Kidney epithelial cell (primary cell): ENCODE measurements around the gene STIP1. TPM values are rescaled to one million over a fixed set of nuclear protein-coding genes. Genes with fewer than 3 reads are reported as not detected.
A peak's percentile ranks its signal among the peaks of the same experiment; 100 is the strongest.

Source experiments
- DNase-seq: peaks from one replicate; pipeline ENCODE4 v3.0.0-alpha.2; 2010; ENCODE audit warnings: low read depth
- H3K27me3 ChIP-seq: 2 replicates; pipeline ENCODE4 v1.6.0; 2011; ENCODE audit warnings: low read length; ENCODE audit not compliant: control insufficient read depth, insufficient read depth
- H3K36me3 ChIP-seq: 2 replicates; pipeline ENCODE4 v1.5.1; 2011; ENCODE audit warnings: low read length; ENCODE audit not compliant: control insufficient read depth, insufficient read depth
- H3K4me3 ChIP-seq: 2 replicates; pipeline ENCODE4 v1.5.1; 2011; ENCODE audit warnings: low read depth, mild to moderate bottlenecking, control low read depth, low read length
- CTCF ChIP-seq: IDR thresholded peaks from 2 replicates; pipeline ENCODE4 v1.5.1; 2011; ENCODE audit warnings: mild to moderate bottlenecking, moderate library complexity, low read length, control low read depth, inconsistent platforms; ENCODE audit not compliant: insufficient read depth, poor library complexity, severe bottlenecking
- total RNA-seq: library from RNA; depleted of rRNA; stranded (reverse); fragments of >200 nt; gene quantifications from 2 replicates; pipeline ENCODE4 v1.2.3, GENCODE V29; 2015

The STIP1 gene
- total RNA-seq, 1 donor from 2014 or later: 138 TPM

GRCh38 chr11:64241491-64242374 is 55.8 kb downstream of the STIP1 start:
- peak; percentile 80 for DNase-seq

DNA sequence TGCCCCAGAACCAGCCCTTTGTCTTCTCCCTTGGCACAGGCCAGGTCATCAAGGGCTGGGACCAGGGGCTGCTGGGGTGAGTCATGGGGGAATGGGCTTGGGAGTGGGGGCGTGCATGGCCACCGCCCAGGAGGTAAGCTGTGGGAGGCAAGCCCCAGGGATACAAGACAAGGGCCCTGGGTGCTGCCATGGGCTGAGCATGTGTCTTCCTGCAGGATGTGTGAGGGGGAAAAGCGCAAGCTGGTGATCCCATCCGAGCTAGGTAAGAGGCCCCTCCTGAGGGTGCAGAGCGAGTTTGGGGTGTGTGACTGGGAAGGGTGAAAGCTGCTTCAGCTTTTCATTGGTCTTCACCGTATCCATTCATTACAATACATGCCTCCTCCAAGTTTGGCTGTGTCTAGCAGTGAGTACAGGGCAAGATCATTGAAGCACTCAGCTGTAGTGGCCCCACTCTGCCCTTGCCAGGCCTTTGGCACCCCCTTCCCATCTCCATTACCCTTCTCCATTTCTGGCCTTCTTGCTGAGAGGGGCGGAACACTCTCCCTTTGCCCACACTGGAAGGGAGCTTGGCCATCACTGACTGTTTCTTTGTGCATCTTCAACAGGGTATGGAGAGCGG is 57.4 kb downstream of the STIP1 start:
- Histone ChIP-seq H3K27me3 (no peaks in the 10 kb centered on the region), H3K36me3 (peaks cover 3% of the 10 kb centered on the region), H3K4me3 (no peak overlapping the region)
- no peak for DNase-seq
- no peak for TF ChIP-seq CTCF

More at GRCh38 chr11:64241491-64242374, 55.8 kb downstream of the STIP1 start:
- Histone ChIP-seq H3K36me3 (peaks cover 3% of the 10 kb centered on the region), H3K4me3 (peak overlapping the region; percentile 87), H3K27me3 (no peaks in the 10 kb centered on the region)
- no peak for TF ChIP-seq CTCF

DNA sequence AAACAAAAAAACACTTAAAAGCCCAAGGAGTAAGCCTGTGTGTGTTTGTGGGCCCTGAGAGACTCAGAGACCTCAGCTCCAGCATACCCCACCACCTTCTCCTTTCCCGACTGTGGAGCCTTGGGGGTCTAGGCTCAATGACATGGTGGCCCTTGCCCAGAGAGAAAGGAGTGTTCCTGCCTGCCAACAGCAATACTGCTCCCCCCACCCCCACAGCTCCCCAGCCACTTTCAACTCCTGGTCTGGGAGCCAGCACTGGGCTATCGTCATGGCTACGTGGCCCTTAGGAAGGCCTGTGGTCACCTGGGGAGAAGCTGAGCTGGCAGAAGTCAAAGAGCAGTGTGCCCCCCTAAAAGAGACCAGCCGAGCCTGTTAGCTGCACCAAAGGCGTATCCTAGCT is 58.1 kb downstream of the STIP1 start:
- Histone ChIP-seq H3K27me3 (no peaks in the 10 kb centered on the region), H3K4me3 (no peak overlapping the region)

GRCh38 chr11:64244966-64245365 is 59.0 kb downstream of the STIP1 start:
- TF ChIP-seq CTCF: no peak
- H3K4me3 ChIP-seq: peak overlapping the region; percentile 71
- DNase-seq: no peak
- no peaks in the 10 kb centered on the region for H3K27me3 ChIP-seq
- H3K36me3 ChIP-seq: peaks cover 3% of the 10 kb centered on the region

More for the DNA sequence above, 58.1 kb downstream of the STIP1 start:
- no peak for DNase-seq
- H3K36me3 ChIP-seq: peaks cover 3% of the 10 kb centered on the region
- no peak for TF ChIP-seq CTCF

GRCh38 chr11:64245401-64245796 is 59.4 kb downstream of the STIP1 start:
- DNase-seq: no peak
- H3K36me3 ChIP-seq: peaks cover 3% of the 10 kb centered on the region

More at GRCh38 chr11:64245401-64245796, 59.4 kb downstream of the STIP1 start:
- Histone ChIP-seq H3K4me3 (peak overlapping the region; percentile 71), H3K27me3 (no peaks in the 10 kb centered on the region)
- TF ChIP-seq CTCF: no peak
